Fibroblast of mammary gland (primary cell): Measurements from ENCODE around the gene TSPYL1.
A peak's percentile ranks its signal among the peaks of the same experiment; 100 is the strongest.
"Not testable (repeated sequence)": the region's sequence is repeated elsewhere in the genome, so short reads cannot be mapped to it uniquely, and the experiment has no call there.

Experiments
- DNase-seq: peaks from one replicate; pipeline ENCODE4 v3.0.0-alpha.2; 2010; ENCODE audit warnings: low read depth
- H3K4me3 ChIP-seq: 2 replicates; pipeline ENCODE4 v1.5.1; 2011; ENCODE audit warnings: low read depth, mild to moderate bottlenecking, low read length, moderate library complexity; ENCODE audit not compliant: control insufficient read depth
- TF ChIP-seq, protein P1 (sequence below): conservative IDR thresholded peaks from 2 replicates; pipeline ENCODE4 v1.5.1; 2011; ENCODE audit warnings: low read depth, low read length, inconsistent platforms; ENCODE audit not compliant: control insufficient read depth, insufficient read depth

The TSPYL1 gene

DNA sequence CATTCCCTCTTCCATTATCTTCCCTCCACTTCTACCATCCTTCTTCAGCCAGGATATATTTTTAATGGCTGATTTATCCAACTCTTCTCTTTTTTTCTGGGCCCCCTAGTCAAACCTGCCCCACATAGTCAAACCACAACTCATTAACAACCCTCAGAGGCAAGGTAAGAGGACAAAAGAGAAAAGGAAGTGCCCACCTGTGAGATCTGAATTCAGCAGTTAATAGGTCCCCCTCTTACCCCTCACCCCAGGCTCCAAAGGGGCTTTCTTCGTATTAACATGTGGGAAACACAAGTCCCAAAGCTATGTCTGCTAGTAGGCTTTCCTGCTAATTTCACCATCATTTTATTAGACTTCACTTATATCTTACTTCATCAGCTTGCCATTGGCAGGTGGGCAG is 44.1 kb upstream of the TSPYL1 start:
- TF ChIP-seq, protein P1, sequence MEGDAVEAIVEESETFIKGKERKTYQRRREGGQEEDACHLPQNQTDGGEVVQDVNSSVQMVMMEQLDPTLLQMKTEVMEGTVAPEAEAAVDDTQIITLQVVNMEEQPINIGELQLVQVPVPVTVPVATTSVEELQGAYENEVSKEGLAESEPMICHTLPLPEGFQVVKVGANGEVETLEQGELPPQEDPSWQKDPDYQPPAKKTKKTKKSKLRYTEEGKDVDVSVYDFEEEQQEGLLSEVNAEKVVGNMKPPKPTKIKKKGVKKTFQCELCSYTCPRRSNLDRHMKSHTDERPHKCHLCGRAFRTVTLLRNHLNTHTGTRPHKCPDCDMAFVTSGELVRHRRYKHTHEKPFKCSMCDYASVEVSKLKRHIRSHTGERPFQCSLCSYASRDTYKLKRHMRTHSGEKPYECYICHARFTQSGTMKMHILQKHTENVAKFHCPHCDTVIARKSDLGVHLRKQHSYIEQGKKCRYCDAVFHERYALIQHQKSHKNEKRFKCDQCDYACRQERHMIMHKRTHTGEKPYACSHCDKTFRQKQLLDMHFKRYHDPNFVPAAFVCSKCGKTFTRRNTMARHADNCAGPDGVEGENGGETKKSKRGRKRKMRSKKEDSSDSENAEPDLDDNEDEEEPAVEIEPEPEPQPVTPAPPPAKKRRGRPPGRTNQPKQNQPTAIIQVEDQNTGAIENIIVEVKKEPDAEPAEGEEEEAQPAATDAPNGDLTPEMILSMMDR = no peak
- DNase-seq = no peak
- no peak overlapping the region for H3K4me3 ChIP-seq

DNA sequence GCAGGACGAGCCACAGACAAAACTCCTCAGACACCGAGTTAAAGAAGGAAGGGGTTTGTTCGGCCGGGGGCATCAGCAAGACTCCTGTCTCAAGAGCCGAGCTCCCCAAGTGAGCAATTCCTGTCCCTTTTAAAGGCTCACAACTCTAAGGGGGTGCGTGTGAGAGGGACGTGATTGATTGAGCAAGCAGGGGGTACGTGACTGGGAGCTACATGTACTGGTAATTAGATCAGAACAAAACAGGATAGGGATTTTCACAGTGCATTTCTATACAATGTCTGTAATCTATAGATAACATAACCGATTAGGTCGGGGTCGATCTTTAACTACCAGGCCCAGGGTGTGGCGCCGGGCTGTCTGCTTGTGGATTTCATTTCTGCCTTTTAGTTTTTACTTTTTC is 42.2 kb upstream of the TSPYL1 start:
- not testable (repeated sequence) for DNase-seq

DNA sequence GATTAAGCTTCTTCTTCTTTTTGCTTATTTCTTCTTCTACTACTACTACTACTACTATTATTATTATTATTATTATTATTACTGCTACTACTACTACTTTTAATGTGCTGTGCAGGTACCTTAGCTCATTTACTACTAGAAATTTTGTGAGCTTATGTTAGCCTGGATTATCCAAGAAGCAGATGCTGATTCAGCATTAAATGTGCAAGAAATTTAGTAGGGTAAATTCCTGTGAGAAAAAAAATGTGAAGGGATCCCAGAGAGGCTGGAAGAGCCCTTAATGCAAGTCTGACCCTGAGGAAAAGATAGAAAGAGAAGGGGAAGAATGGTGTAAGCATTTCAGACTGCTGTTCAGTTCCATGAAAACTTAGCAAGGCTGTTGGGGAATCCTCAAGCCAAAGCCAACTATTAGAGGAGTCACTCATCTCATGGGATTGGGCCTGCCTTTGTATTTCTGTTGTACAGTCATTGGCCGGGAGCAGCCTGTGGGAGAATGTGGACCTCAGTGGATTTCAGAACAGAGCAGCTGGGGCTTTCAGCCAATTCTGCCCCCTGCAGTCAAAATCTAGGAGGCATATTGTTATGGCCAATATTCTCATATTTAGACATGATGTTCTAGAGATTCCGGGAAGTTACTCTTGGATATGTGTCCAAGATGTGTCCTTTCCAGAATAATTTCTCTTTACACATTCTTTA is 37.2 kb upstream of the TSPYL1 start:
- DNase-seq = peak; percentile 22
- TF ChIP-seq, protein P1 = peak; percentile 0
- no peak overlapping the region for H3K4me3 ChIP-seq

More for the DNA sequence above, 42.2 kb upstream of the TSPYL1 start:
- not testable (repeated sequence) for H3K4me3 ChIP-seq

DNA sequence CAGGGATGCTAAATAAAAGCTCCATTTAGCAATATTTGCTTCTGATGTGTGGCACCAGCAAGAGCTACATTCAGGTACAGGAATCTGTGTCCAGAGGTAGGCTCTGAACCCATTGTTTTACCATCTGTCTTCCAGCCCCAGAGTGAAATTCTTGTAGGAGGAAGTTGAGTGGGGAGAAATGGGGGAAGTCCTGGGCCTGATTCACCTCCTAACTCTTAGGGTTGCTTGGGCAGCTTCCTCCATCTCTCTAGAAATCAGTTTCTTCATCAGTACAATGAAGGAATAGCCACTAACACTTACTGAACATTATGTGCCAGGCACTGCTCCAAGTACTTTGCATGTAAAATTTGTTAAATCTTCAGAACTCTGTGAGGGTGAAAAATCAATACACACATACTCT is 35.1 kb upstream of the TSPYL1 start:
- TF ChIP-seq, protein P1 = no peak
- no peak for DNase-seq
- no peak overlapping the region for H3K4me3 ChIP-seq

DNA sequence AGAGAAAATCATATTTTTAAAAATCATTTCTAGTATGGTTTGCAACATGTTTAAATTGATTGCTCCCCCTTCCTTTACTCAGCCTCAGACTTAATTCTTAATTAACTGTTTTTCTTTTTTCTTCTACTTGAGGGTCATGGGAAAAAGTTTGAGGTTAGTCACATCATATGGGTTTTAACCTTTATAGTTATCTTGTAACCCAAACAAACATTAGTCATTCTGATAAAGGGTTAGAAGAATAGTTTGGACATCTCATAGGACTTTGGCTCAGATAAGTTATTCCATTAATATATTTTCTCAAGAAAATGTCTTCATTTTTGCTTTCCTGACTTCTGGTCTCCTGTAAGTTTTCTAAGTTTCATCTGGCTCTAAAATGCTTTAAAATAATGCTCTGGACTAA is 34.5 kb upstream of the TSPYL1 start:
- H3K4me3 ChIP-seq = no peak overlapping the region
- no peak for DNase-seq
- TF ChIP-seq, protein P1 = no peak

DNA sequence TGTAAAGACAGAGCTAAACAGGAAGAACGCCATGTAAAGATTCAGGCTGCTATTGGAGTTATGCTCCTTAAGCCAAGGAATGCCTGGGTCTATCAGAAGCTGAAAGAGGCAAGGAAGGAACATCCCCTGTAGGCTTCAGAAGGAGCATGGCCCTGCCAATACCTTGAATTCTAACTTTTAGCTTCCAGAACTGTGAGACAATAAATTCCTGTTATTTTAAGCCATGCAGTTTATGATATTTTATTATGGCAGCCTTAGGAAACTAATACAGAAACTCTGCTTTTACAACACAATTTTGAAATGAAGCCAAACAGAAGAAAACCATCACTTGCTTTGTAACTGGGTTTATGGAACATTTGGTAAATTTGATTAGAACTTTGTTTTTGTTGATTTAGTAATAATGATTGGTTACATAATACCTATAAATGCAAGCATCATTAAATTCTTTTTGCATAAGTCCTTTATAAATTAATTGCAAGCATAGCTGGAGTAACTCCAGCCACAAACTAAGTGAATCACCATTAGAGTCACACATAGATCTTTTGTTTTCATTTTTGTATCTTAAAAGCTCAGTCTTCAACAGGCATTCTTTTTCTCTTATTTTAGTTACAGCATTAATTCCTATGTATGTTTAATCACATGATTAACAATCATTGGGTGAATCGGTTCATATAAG is 33.5 kb upstream of the TSPYL1 start:
- no peak overlapping the region for H3K4me3 ChIP-seq
- peak; percentile 46 for DNase-seq
- TF ChIP-seq, protein P1 = no peak

DNA sequence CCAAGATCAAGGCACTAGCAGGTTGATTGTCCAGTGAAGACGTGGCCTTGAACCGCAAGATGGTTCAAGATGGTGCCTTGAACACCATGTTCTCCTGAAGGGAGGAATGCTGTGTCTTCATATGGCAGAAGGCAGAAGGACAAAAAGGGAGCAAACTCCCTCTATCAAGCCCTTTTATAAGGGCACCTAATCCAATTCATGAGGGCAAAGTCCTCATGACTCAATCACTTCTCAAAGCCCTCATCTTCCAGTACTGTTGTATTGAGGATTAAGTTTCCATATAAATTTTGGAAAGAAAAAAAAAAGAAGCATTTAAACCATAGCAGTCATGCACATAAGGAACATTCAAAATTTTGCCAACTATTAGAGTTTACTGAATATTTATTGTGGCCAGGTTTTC is 29.9 kb upstream of the TSPYL1 start:
- TF ChIP-seq, protein P1 = no peak
- H3K4me3 ChIP-seq = no peak overlapping the region
- DNase-seq = no peak
